GM10248 (cell line): ENCODE results near the gene STXBP4.

Experiments used
- CTCF ChIA-PET: fragments of 300-600 bp; sonication (Branson Sonifier 250); formaldehyde crosslinking; extraction: SDS; loops from one replicate; lab custom pipeline; 2021; ENCODE audit warnings: antibody characterized with exemption; lab: Yijun Ruan, JAX
- POLR2A ChIA-PET: fragments of 350-650 bp; sonication (Branson Sonifier 250); formaldehyde crosslinking; extraction: SDS; loops from one replicate; lab custom pipeline; 2020; ENCODE audit warnings: antibody characterized with exemption; lab: Yijun Ruan, JAX
- DNase-seq: peaks from one replicate; pipeline ENCODE4 v3.0.0; 2012; ENCODE audit errors: extremely low spot score
- TF ChIP-seq, protein P1 (sequence below): IDR thresholded peaks from 2 replicates; pipeline ENCODE4 v1.5.1; 2012; ENCODE audit warnings: mild to moderate bottlenecking, low read depth; ENCODE audit errors: extremely low read depth, missing control alignments, control extremely low read depth

STXBP4 gene

DNA sequence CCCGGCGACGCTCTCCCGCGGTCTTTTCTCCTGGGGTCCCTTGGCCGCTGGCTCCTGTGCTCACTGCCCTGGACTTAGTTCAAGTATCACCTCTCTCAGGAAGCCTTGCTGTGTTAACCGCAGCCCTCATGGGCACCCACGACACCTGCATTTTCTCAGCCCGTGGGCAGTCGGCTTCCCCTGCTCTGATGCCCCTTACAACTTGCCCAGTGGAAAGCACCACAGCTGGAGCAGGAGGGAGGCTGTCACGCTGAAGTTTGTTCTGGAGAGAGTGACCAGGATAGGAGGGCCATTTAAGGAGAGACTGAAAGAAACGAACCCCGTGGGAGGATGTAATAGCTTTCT is 395 bp downstream of the STXBP4 start:
- ChIA-PET POLR2A (no interaction called here), CTCF (interaction anchor here (0.8 to 2.5 kb wide), 7 partner anchors 9 to 327 kb away, joined by 3 to 10 read pairs (median 3); no protein-coding TSS in a partner anchor)
- no peak for DNase-seq
- TF ChIP-seq, protein P1, sequence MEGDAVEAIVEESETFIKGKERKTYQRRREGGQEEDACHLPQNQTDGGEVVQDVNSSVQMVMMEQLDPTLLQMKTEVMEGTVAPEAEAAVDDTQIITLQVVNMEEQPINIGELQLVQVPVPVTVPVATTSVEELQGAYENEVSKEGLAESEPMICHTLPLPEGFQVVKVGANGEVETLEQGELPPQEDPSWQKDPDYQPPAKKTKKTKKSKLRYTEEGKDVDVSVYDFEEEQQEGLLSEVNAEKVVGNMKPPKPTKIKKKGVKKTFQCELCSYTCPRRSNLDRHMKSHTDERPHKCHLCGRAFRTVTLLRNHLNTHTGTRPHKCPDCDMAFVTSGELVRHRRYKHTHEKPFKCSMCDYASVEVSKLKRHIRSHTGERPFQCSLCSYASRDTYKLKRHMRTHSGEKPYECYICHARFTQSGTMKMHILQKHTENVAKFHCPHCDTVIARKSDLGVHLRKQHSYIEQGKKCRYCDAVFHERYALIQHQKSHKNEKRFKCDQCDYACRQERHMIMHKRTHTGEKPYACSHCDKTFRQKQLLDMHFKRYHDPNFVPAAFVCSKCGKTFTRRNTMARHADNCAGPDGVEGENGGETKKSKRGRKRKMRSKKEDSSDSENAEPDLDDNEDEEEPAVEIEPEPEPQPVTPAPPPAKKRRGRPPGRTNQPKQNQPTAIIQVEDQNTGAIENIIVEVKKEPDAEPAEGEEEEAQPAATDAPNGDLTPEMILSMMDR = no peak

- ChIA-PET CTCF (interaction anchor here (1.0 to 2.5 kb wide), 7 partner anchors 10 to 386 kb away, joined by 3 to 10 read pairs (median 3); no protein-coding TSS in a partner anchor), POLR2A (no interaction called here)
- TF ChIP-seq, protein P1 = no peak
- no peak for DNase-seq
Measured at GRCh38 chr17:54969658-54970572, 1.4 kb downstream of the STXBP4 start.

- no peak for DNase-seq
- TF ChIP-seq, protein P1 = no peak
- CTCF ChIA-PET = interaction anchor here (1.5 to 2.5 kb wide), 2 partner anchors 21 to 385 kb away, joined by 5 to 10 read pairs; no protein-coding TSS in a partner anchor
- POLR2A ChIA-PET = interaction anchor here (0.6 kb wide), 1 partner anchor 99 kb away, joined by 3 read pairs; no protein-coding TSS in a partner anchor
Measured at GRCh38 chr17:54971147-54971546, 2.6 kb downstream of the STXBP4 start.

DNA sequence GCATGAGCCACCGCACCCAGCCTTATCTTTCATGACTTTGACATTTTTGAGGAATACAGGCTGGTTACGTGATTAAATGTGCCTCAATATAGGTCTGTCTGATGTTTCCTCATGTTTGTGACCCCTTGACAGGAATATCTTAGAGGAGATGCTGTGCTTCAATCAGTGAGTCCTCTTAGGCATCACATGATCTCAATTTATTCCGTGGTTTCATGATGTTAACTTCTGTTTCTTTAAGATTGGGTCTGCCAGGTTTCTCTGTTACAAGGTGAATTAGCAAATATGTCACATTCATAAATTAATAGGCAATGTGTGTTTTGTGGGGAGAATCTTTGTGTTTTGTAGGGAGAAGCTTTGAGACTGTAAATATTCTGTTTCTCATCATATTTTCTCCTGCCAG is 3.3 kb downstream of the STXBP4 start:
- CTCF ChIA-PET = no interaction called here
- POLR2A ChIA-PET = no interaction called here
- DNase-seq = no peak
- TF ChIP-seq, protein P1 = no peak

DNA sequence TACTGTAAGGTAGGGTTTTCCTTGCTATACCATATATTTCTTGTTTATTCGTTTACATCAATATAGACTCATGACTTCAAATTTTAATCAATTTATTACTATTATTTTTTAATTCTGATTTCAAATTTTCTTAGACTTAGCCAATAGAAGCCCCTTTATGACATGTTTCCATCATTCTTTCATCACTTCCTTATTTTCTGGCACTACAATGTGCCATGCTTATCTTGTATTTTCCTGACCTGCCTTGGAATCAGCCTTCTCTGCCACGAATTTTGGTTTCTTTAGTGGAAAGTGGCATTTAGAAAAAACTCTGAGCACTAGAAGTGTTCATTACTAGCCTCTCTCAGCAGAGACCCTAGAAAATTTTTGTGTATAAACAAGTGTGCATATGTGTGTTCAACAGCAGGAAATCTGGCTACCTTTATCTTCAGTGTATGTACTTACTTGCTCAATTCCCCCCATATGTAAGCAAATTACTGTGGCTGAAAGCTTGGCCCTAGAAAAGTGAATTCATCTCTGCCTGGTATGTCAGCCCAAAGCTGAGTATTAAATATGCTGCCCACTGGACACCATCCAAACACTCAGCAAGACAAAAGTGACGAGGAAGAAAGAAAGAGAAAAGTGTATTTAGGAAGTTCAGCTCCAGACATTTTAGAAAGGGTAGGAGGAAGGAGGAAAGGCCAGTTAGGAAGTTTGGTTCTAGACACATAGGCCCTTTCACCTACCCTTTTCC is 4.0 kb downstream of the STXBP4 start:
- TF ChIP-seq, protein P1 = no peak
- CTCF ChIA-PET = interaction anchor here (1.0 to 2.3 kb wide), 4 partner anchors 10 to 21 kb away, joined by 3 to 12 read pairs (median 4); no protein-coding TSS in a partner anchor
- DNase-seq = no peak
- POLR2A ChIA-PET = no interaction called here

DNA sequence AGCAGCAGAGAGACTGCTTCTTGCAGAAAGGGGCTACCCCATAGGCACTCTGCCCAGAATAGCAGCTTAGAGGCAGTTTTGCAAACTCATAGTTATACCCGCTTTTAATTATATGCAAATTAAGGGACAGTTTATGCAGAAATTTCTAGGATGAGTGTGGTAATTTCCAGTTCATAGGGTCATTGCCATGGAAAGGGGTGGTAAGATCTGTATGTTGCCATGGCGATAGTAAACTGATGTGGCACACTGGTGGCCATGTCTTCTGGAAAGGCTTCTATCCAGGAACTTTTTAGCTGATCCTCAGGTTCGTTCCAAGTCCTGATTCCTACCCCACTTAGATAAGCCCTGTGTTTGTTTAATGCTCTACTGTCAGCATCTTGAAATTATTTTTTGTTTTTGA is 6.2 kb downstream of the STXBP4 start:
- CTCF ChIA-PET = interaction anchor here (1.1 to 2.3 kb wide), 4 partner anchors 14 to 382 kb away, joined by 3 to 12 read pairs (median 4); no protein-coding TSS in a partner anchor
- DNase-seq = no peak
- TF ChIP-seq, protein P1 = no peak
- POLR2A ChIA-PET = no interaction called here
